Mucosa of rectum (tissue), 2 donors: ENCODE results near the gene SDK1.

Source experiments
- H3K27ac ChIP-seq, 2 donors: one replicate each; pipeline ENCODE4 v1.7.0; 2013; ENCODE audit warnings: inconsistent platforms in 2 of 2, low read depth in 2 of 2, low read length in 2 of 2
- H3K27me3 ChIP-seq, 2 donors: one replicate each; pipeline ENCODE4 v1.7.0; 2013; ENCODE audit warnings: low read length in 2 of 2; ENCODE audit not compliant: control insufficient read depth in 2 of 2, insufficient read depth in 2 of 2
- H3K36me3 ChIP-seq, 2 donors: one replicate each; pipeline ENCODE4 v1.7.0; 2013; ENCODE audit warnings: low read length in 2 of 2; ENCODE audit not compliant: control insufficient read depth in 2 of 2, insufficient read depth in 2 of 2
- H3K4me1 ChIP-seq, 2 donors: one replicate each; pipeline ENCODE4 v1.7.0; 2013; ENCODE audit warnings: low read length in 2 of 2, mild to moderate bottlenecking in 1 of 2; ENCODE audit not compliant: control insufficient read depth in 2 of 2, insufficient read depth in 2 of 2
- H3K4me3 ChIP-seq, 2 donors: one replicate each; pipeline ENCODE4 v1.7.0; 2013; ENCODE audit warnings: low read length in 2 of 2
- H3K9ac ChIP-seq, 2 donors: one replicate each; pipeline ENCODE4 v1.7.0; 2013; ENCODE audit warnings: low read length in 2 of 2, low read depth in 1 of 2, mild to moderate bottlenecking in 1 of 2
- H3K9me3 ChIP-seq, 2 donors: one replicate each; pipeline ENCODE4 v1.7.0; 2013; ENCODE audit warnings: low read length in 2 of 2; ENCODE audit not compliant: control insufficient read depth in 2 of 2
- donor health status: healthy.
- donor health status: Normal muscosa, but diverticular disease.

Gene SDK1

GRCh38 chr7:3825491-3825890 lies 524.4 kb downstream of the SDK1 start:
- H3K9me3 ChIP-seq, result no peaks in the 10 kb centered on the region
- H3K27ac ChIP-seq, result no peak overlapping the region
- no peak overlapping the region for H3K9ac ChIP-seq
- H3K27me3 ChIP-seq, result no peaks in the 10 kb centered on the region
- no peak overlapping the region for H3K4me3 ChIP-seq
- peaks cover 3 to 7% of the 10 kb centered on the region in 2 donors for H3K4me1 ChIP-seq
- H3K36me3 ChIP-seq, result no peaks in the 10 kb centered on the region

- Histone ChIP-seq H3K27ac (no peak overlapping the region), H3K4me1 (peaks cover 2 to 10% of the 10 kb centered on the region in 2 donors), H3K36me3 (no peaks in the 10 kb centered on the region), H3K27me3 (no peaks in the 10 kb centered on the region), H3K4me3 (no peak overlapping the region), H3K9ac (no peak overlapping the region), H3K9me3 (no peaks in the 10 kb centered on the region)
These were observed 531.1 kb downstream of the SDK1 start for GRCh38 chr7:3832199-3832598.

GRCh38 chr7:3835109-3835508 lies 534.1 kb downstream of the SDK1 start:
- no peaks in the 10 kb centered on the region for H3K36me3 ChIP-seq
- no peaks in the 10 kb centered on the region for H3K9me3 ChIP-seq
- peak overlapping the region; percentile 2 to 32 for H3K27ac ChIP-seq
- H3K27me3 ChIP-seq, result no peaks in the 10 kb centered on the region
- H3K9ac ChIP-seq, result no peak overlapping the region
- peaks cover 2 to 10% of the 10 kb centered on the region in 2 donors for H3K4me1 ChIP-seq
- H3K4me3 ChIP-seq, result peak overlapping the region in 1 of 2 donors; percentile 20

GRCh38 chr7:3836855-3837254 lies 535.8 kb downstream of the SDK1 start:
- no peaks in the 10 kb centered on the region for H3K27me3 ChIP-seq
- no peak overlapping the region for H3K9ac ChIP-seq
- no peaks in the 10 kb centered on the region for H3K9me3 ChIP-seq
- no peak overlapping the region for H3K27ac ChIP-seq
- H3K4me3 ChIP-seq, result no peak overlapping the region
- H3K4me1 ChIP-seq, result peaks cover 2 to 10% of the 10 kb centered on the region in 2 donors
- no peaks in the 10 kb centered on the region for H3K36me3 ChIP-seq

- no peaks in the 10 kb centered on the region for H3K27me3 ChIP-seq
- H3K36me3 ChIP-seq, result no peaks in the 10 kb centered on the region
- H3K9ac ChIP-seq, result no peak overlapping the region
- no peak overlapping the region for H3K27ac ChIP-seq
- H3K4me3 ChIP-seq, result no peak overlapping the region
- no peaks in the 10 kb centered on the region for H3K4me1 ChIP-seq
- H3K9me3 ChIP-seq, result no peaks in the 10 kb centered on the region
These were observed 543.6 kb downstream of the SDK1 start for GRCh38 chr7:3844540-3845151.

GRCh38 chr7:3846738-3847137 lies 545.7 kb downstream of the SDK1 start:
- Histone ChIP-seq H3K36me3 (no peaks in the 10 kb centered on the region), H3K4me3 (no peak overlapping the region), H3K9ac (no peak overlapping the region), H3K9me3 (no peaks in the 10 kb centered on the region), H3K4me1 (no peaks in the 10 kb centered on the region), H3K27ac (no peak overlapping the region), H3K27me3 (no peaks in the 10 kb centered on the region)

GRCh38 chr7:3847336-3847735 lies 546.3 kb downstream of the SDK1 start:
- no peak overlapping the region for H3K27ac ChIP-seq
- no peaks in the 10 kb centered on the region for H3K36me3 ChIP-seq
- no peaks in the 10 kb centered on the region for H3K9me3 ChIP-seq
- no peak overlapping the region for H3K4me3 ChIP-seq
- no peak overlapping the region for H3K9ac ChIP-seq
- H3K27me3 ChIP-seq, result no peaks in the 10 kb centered on the region
- no peaks in the 10 kb centered on the region for H3K4me1 ChIP-seq

- H3K4me3 ChIP-seq, result no peak overlapping the region
- no peaks in the 10 kb centered on the region for H3K36me3 ChIP-seq
- H3K27me3 ChIP-seq, result no peaks in the 10 kb centered on the region
- H3K4me1 ChIP-seq, result no peaks in the 10 kb centered on the region
- no peaks in the 10 kb centered on the region for H3K9me3 ChIP-seq
- H3K9ac ChIP-seq, result no peak overlapping the region
- H3K27ac ChIP-seq, result no peak overlapping the region
These were observed 558.4 kb downstream of the SDK1 start for GRCh38 chr7:3859431-3859830.

GRCh38 chr7:3860932-3861331 lies 559.9 kb downstream of the SDK1 start:
- Histone ChIP-seq H3K27me3 (no peaks in the 10 kb centered on the region), H3K4me1 (no peaks in the 10 kb centered on the region), H3K36me3 (no peaks in the 10 kb centered on the region), H3K4me3 (no peak overlapping the region), H3K27ac (no peak overlapping the region), H3K9ac (no peak overlapping the region), H3K9me3 (no peaks in the 10 kb centered on the region)

- H3K4me1 ChIP-seq, result no peaks in the 10 kb centered on the region
These were observed 560.3 kb downstream of the SDK1 start for GRCh38 chr7:3861386-3861785.

GRCh38 chr7:3861941-3862340 lies 560.9 kb downstream of the SDK1 start:
- H3K27ac ChIP-seq, result peak overlapping the region in 1 of 2 donors; percentile 12
- H3K9me3 ChIP-seq, result no peaks in the 10 kb centered on the region
- no peaks in the 10 kb centered on the region for H3K36me3 ChIP-seq
- H3K4me1 ChIP-seq, result no peaks in the 10 kb centered on the region
- H3K27me3 ChIP-seq, result no peaks in the 10 kb centered on the region
- no peak overlapping the region for H3K4me3 ChIP-seq
- no peak overlapping the region for H3K9ac ChIP-seq

More at GRCh38 chr7:3861386-3861785, 560.3 kb downstream of the SDK1 start:
- H3K27me3 ChIP-seq, result no peaks in the 10 kb centered on the region
- H3K9me3 ChIP-seq, result no peaks in the 10 kb centered on the region
- H3K36me3 ChIP-seq, result no peaks in the 10 kb centered on the region
- H3K27ac ChIP-seq, result no peak overlapping the region
- no peak overlapping the region for H3K9ac ChIP-seq
- H3K4me3 ChIP-seq, result no peak overlapping the region
